OCI-LY7 (cell line): Measurements from ENCODE around the gene OR10J4. TPM values are rescaled to one million over a fixed set of nuclear protein-coding genes. Genes with fewer than 3 reads are reported as not detected.

Source experiments
- BruUV-seq: library from RNA; stranded (reverse); fragments of 400-500 nt; replicated peaks from 2 replicates; lab custom pipeline; 2021; lab: Mats Ljungman, UMichigan
- CTCF ChIA-PET: fragments of 300-600 bp; sonication (Branson Sonifier 250); formaldehyde crosslinking; loops from one replicate; lab custom pipeline; 2022; ENCODE audit warnings: antibody characterized with exemption; ENCODE audit not compliant: unreplicated experiment; lab: Charles Lee
- POLR2A ChIA-PET: fragments of 300-600 bp; sonication (Branson Sonifier 250); formaldehyde crosslinking; loops from one replicate; lab custom pipeline; 2022; ENCODE audit warnings: antibody characterized with exemption; lab: Charles Lee
- DNase-seq: peaks from one replicate; pipeline ENCODE4 v3.0.0-alpha.2; 2015; ENCODE audit warnings: low spot score
- H2AFZ ChIP-seq: fragments of 200-600 bp; sonication (generic), shearing (Covaris generic); 2 replicates; pipeline ENCODE4 v1.6.1; 2014; ENCODE audit warnings: mild to moderate bottlenecking, antibody characterized with exemption, low read length, moderate library complexity
- H3K27ac ChIP-seq: fragments of 200-600 bp; sonication (generic); 2 replicates; pipeline ENCODE4 v1.5.1; 2014; ENCODE audit warnings: mixed run types, low read depth, mild to moderate bottlenecking, moderate library complexity, low read length, inconsistent platforms; ENCODE audit not compliant: poor library complexity, severe bottlenecking
- H3K36me3 ChIP-seq: fragments of 200-600 bp; sonication (generic); 2 replicates; pipeline ENCODE4 v1.6.1; 2014; ENCODE audit warnings: mild to moderate bottlenecking, antibody characterized with exemption, low read length, moderate library complexity, mixed read lengths; ENCODE audit not compliant: insufficient read depth
- H3K4me1 ChIP-seq: fragments of 200-600 bp; sonication (generic); 2 replicates; pipeline ENCODE4 v1.5.1; 2014; ENCODE audit warnings: mild to moderate bottlenecking, low read length; ENCODE audit not compliant: insufficient read depth, poor library complexity, severe bottlenecking
- H3K4me2 ChIP-seq: fragments of 200-600 bp; sonication (generic); 2 replicates; pipeline ENCODE4 v1.6.1; 2014; ENCODE audit warnings: mild to moderate bottlenecking, low read length
- H3K4me3 ChIP-seq: fragments of 200-600 bp; sonication (generic); 2 replicates; pipeline ENCODE4 v1.5.1; 2014; ENCODE audit warnings: mild to moderate bottlenecking, low read depth, low read length; ENCODE audit not compliant: poor library complexity, severe bottlenecking
- H3K79me2 ChIP-seq: fragments of 200-600 bp; sonication (generic); 2 replicates; pipeline ENCODE4 v1.6.1; 2016; ENCODE audit warnings: low read depth, mild to moderate bottlenecking, low read length, moderate library complexity, mixed read lengths; ENCODE audit not compliant: insufficient read depth
- H3K9me2 ChIP-seq: fragments of 200-600 bp; sonication (generic); 2 replicates; pipeline ENCODE4 v1.6.1; 2016; ENCODE audit warnings: mild to moderate bottlenecking, low read length, mixed read lengths; ENCODE audit not compliant: insufficient read depth
- H3K9me3 ChIP-seq: fragments of 200-600 bp; sonication (generic); 2 replicates; pipeline ENCODE4 v1.6.1; 2014; ENCODE audit warnings: mild to moderate bottlenecking, mixed run types, low read length, mixed read lengths
- H4K20me1 ChIP-seq: fragments of 200-600 bp; sonication (generic); 2 replicates; pipeline ENCODE4 v1.6.1; 2014; ENCODE audit warnings: mild to moderate bottlenecking, antibody characterized with exemption, low read length, moderate library complexity, mixed read lengths; ENCODE audit not compliant: insufficient read depth
- CTCF ChIP-seq: fragments of 200-600 bp; sonication (generic); conservative IDR thresholded peaks from 2 replicates; pipeline ENCODE4 v1.5.1; 2014; ENCODE audit warnings: mild to moderate bottlenecking, antibody characterized with exemption, low read length, moderate library complexity, mixed read lengths
- EZH2phosphoT487 ChIP-seq: fragments of 200-600 bp; sonication (generic); IDR thresholded peaks from 2 replicates; pipeline ENCODE4 v1.6.1; 2018; ENCODE audit warnings: low read depth, borderline replicate concordance, mild to moderate bottlenecking, mixed run types, antibody characterized with exemption, low read length, moderate library complexity, mixed read lengths
- intact Hi-C: fragments of 100-400 bp; cut with micrococcal nuclease; formaldehyde crosslinking; loops from one replicate; pipeline ENCODE4 v1.10.0; 2022; ENCODE audit not compliant: unreplicated experiment
- total RNA-seq, 2 experiments: library from RNA; depleted of rRNA in 1 of 2; stranded (reverse); fragments of >200 nt in 1 of 2; shearing (Covaris generic) in 1 of 2; gene quantifications; 2 replicates each; pipeline ENCODE4 v1.2.3, GENCODE V29; 2014 to 2022

The OR10J4 gene
- total RNA-seq, 2 experiments from 2014 or later, result not detected

- no peak for DNase-seq
- H3K9me3 ChIP-seq, result no peaks in the 10 kb centered on the region
- ChIA-PET POLR2A (no interaction called here), CTCF (no interaction called here)
- no peaks in the 10 kb centered on the region for H3K79me2 ChIP-seq
- intact Hi-C loops, result no loop called here
- H3K4me3 ChIP-seq, result no peak overlapping the region
- no peaks in the 10 kb centered on the region for H4K20me1 ChIP-seq
- TF ChIP-seq EZH2phosphoT487, result no peak
- TF ChIP-seq CTCF, result no peak
- no peak overlapping the region for H3K4me2 ChIP-seq
- no peak overlapping the region for H3K27ac ChIP-seq
- H3K9me2 ChIP-seq, result no peaks in the 10 kb centered on the region
- no peak overlapping the region for H2AFZ ChIP-seq
- no TSS peak for BruUV-seq
- H3K36me3 ChIP-seq, result no peaks in the 10 kb centered on the region
- H3K4me1 ChIP-seq, result no peaks in the 10 kb centered on the region
These were observed 9.4 kb downstream of the OR10J4 start for GRCh38 chr1:159441360-159441759.

GRCh38 chr1:159442428-159442827, 10.4 kb downstream of the OR10J4 start:
- BruUV-seq, result no TSS peak
- Histone ChIP-seq H3K27ac (no peak overlapping the region), H3K36me3 (no peaks in the 10 kb centered on the region), H3K4me2 (no peak overlapping the region), H3K79me2 (no peaks in the 10 kb centered on the region), H4K20me1 (no peaks in the 10 kb centered on the region), H3K9me3 (no peaks in the 10 kb centered on the region), H3K4me3 (no peak overlapping the region), H2AFZ (no peak overlapping the region), H3K4me1 (no peaks in the 10 kb centered on the region), H3K9me2 (no peaks in the 10 kb centered on the region)
- ChIA-PET POLR2A (no interaction called here), CTCF (no interaction called here)
- intact Hi-C loops, result no loop called here
- no peak for DNase-seq
- TF ChIP-seq CTCF (no peak), EZH2phosphoT487 (no peak)

GRCh38 chr1:159443066-159443750, 11.2 kb downstream of the OR10J4 start:
- H3K9me3 ChIP-seq, result no peaks in the 10 kb centered on the region

More at GRCh38 chr1:159443066-159443750, 11.2 kb downstream of the OR10J4 start:
- POLR2A ChIA-PET, result no interaction called here
- no peaks in the 10 kb centered on the region for H3K36me3 ChIP-seq
- intact Hi-C loops, result no loop called here
- no peak overlapping the region for H3K4me3 ChIP-seq
- no peak overlapping the region for H3K27ac ChIP-seq
- no peaks in the 10 kb centered on the region for H4K20me1 ChIP-seq
- CTCF ChIA-PET, result no interaction called here
- no TSS peak for BruUV-seq
- no peak for DNase-seq
- H3K4me1 ChIP-seq, result no peaks in the 10 kb centered on the region
- no peak overlapping the region for H3K4me2 ChIP-seq
- no peak overlapping the region for H2AFZ ChIP-seq
- no peaks in the 10 kb centered on the region for H3K79me2 ChIP-seq
- H3K9me2 ChIP-seq, result no peaks in the 10 kb centered on the region
- TF ChIP-seq CTCF, result no peak
